Mesendoderm (in vitro differentiated cells): Measurements from ENCODE around the gene TMEM200A.

ENCODE experiments used
- DNase-seq: peaks from one replicate; pipeline ENCODE4 v3.0.0; 2013
- H2AK5ac ChIP-seq: 2 replicates; pipeline ENCODE4 v1.6.1; 2013; ENCODE audit warnings: low read length, inconsistent platforms
- H2BK120ac ChIP-seq: 2 replicates; pipeline ENCODE4 v1.6.1; 2013; ENCODE audit warnings: low read depth, mild to moderate bottlenecking, low read length, moderate library complexity, mixed read lengths
- H2BK15ac ChIP-seq: replicated peaks from 2 replicates; pipeline ENCODE4 v1.6.1; 2013; ENCODE audit warnings: low read depth, mild to moderate bottlenecking, moderate library complexity
- H2BK5ac ChIP-seq: 2 replicates; pipeline ENCODE4 v1.6.1; 2013; ENCODE audit warnings: low read length, inconsistent platforms
- H3K18ac ChIP-seq: 2 replicates; pipeline ENCODE4 v1.6.1; 2013; ENCODE audit warnings: mild to moderate bottlenecking, low read length, mixed read lengths
- H3K23ac ChIP-seq: one replicate; pipeline ENCODE4 v1.6.1; 2013; ENCODE audit warnings: low read length
- H3K27ac ChIP-seq: 2 replicates; pipeline ENCODE4 v1.5.1; 2013; ENCODE audit warnings: low read depth, mild to moderate bottlenecking, inconsistent platforms, low read length, moderate library complexity
- H3K27me3 ChIP-seq: 2 replicates; pipeline ENCODE4 v1.6.1; 2013; ENCODE audit warnings: low read length, control low read depth, mild to moderate bottlenecking, inconsistent platforms; ENCODE audit not compliant: insufficient read depth, poor library complexity
- H3K36me3 ChIP-seq: 2 replicates; pipeline ENCODE4 v1.6.1; 2013; ENCODE audit warnings: low read length, inconsistent platforms; ENCODE audit not compliant: control insufficient read depth, insufficient read depth
- H3K4ac ChIP-seq: one replicate; pipeline ENCODE4 v1.6.1; 2013; ENCODE audit warnings: low read depth, mild to moderate bottlenecking, low read length, moderate library complexity
- H3K4me1 ChIP-seq: 2 replicates; pipeline ENCODE4 v1.6.1; 2013; ENCODE audit warnings: low read depth, low read length, inconsistent platforms; ENCODE audit not compliant: control insufficient read depth
- H3K4me2 ChIP-seq: 2 replicates; pipeline ENCODE4 v1.6.1; 2013; ENCODE audit warnings: low read length
- H3K4me3 ChIP-seq: 2 replicates; pipeline ENCODE4 v1.5.1; 2013; ENCODE audit warnings: mild to moderate bottlenecking, low read length
- H3K56ac ChIP-seq: one replicate; pipeline ENCODE4 v1.6.1; 2013; ENCODE audit warnings: low read length
- H3K79me1 ChIP-seq: 2 replicates; pipeline ENCODE4 v1.6.1; 2013; ENCODE audit warnings: low read length, inconsistent platforms
- H3K79me2 ChIP-seq: 2 replicates; pipeline ENCODE4 v1.6.1; 2013; ENCODE audit warnings: mild to moderate bottlenecking, low read length; ENCODE audit not compliant: control insufficient read depth, insufficient read depth
- H3K9ac ChIP-seq: 2 replicates; pipeline ENCODE4 v1.6.1; 2013; ENCODE audit warnings: low read length, inconsistent platforms
- H4K5ac ChIP-seq: one replicate; pipeline ENCODE4 v1.6.1; 2013; ENCODE audit warnings: low read length
- H4K8ac ChIP-seq: one replicate; pipeline ENCODE4 v1.6.1; 2013; ENCODE audit warnings: low read depth, mild to moderate bottlenecking, control low read depth, low read length, moderate library complexity
- WGBS: extraction: QIAGEN DNeasy Blood & Tissue Kit; methylation state at CpG from one replicate; pipeline ENCODE4 v1.1.7; 2013; ENCODE audit warnings: low lambda C conversion rate, missing lambda C conversion rate; ENCODE audit not compliant: insufficient coverage; ENCODE audit errors: extremely low coverage; 5-methylcytosine and 5-hydroxymethylcytosine counted together

TMEM200A gene

GRCh38 chr6:130459316-130459715, 93.5 kb downstream of the TMEM200A start:
- H3K27ac ChIP-seq, result no peak overlapping the region
- H3K4me2 ChIP-seq, result no peak overlapping the region
- H3K18ac ChIP-seq, result no peak overlapping the region
- no peak overlapping the region for H2BK5ac ChIP-seq
- no peak overlapping the region for H2BK15ac ChIP-seq
- no peaks in the 10 kb centered on the region for H3K27me3 ChIP-seq
- H2AK5ac ChIP-seq, result no peak overlapping the region
- no peak overlapping the region for H4K5ac ChIP-seq
- DNase-seq, result no peak
- no CpG with 5 or more reads among the region's 5 CpGs for WGBS
- no peaks in the 10 kb centered on the region for H3K36me3 ChIP-seq
- no peak overlapping the region for H3K4me3 ChIP-seq
- H3K23ac ChIP-seq, result no peak overlapping the region
- no peak overlapping the region for H3K4ac ChIP-seq
- H4K8ac ChIP-seq, result no peak overlapping the region
- H3K79me1 ChIP-seq, result no peaks in the 10 kb centered on the region
- H3K4me1 ChIP-seq, result no peaks in the 10 kb centered on the region
- H2BK120ac ChIP-seq, result no peak overlapping the region
- H3K9ac ChIP-seq, result no peak overlapping the region
- H3K56ac ChIP-seq, result no peak overlapping the region
- no peaks in the 10 kb centered on the region for H3K79me2 ChIP-seq

GRCh38 chr6:130460934-130461333, 95.1 kb downstream of the TMEM200A start:
- H3K56ac ChIP-seq, result no peak overlapping the region
- H4K5ac ChIP-seq, result no peak overlapping the region
- H3K27me3 ChIP-seq, result no peaks in the 10 kb centered on the region
- no peak overlapping the region for H2BK120ac ChIP-seq
- H3K4me3 ChIP-seq, result no peak overlapping the region
- H3K79me2 ChIP-seq, result no peaks in the 10 kb centered on the region
- no peaks in the 10 kb centered on the region for H3K4me1 ChIP-seq
- no peak overlapping the region for H3K18ac ChIP-seq
- H3K9ac ChIP-seq, result no peak overlapping the region
- H3K36me3 ChIP-seq, result no peaks in the 10 kb centered on the region
- H3K23ac ChIP-seq, result no peak overlapping the region
- H3K4me2 ChIP-seq, result no peak overlapping the region
- no peak overlapping the region for H4K8ac ChIP-seq
- H3K79me1 ChIP-seq, result no peaks in the 10 kb centered on the region
- no peak overlapping the region for H3K27ac ChIP-seq
- no peak overlapping the region for H2BK15ac ChIP-seq
- H2BK5ac ChIP-seq, result no peak overlapping the region
- DNase-seq, result no peak
- no CpG with 5 or more reads among the region's 1 CpG for WGBS
- no peak overlapping the region for H3K4ac ChIP-seq
- no peak overlapping the region for H2AK5ac ChIP-seq

- Histone ChIP-seq H2AK5ac (no peak overlapping the region), H3K79me2 (no peaks in the 10 kb centered on the region), H3K4me2 (no peak overlapping the region), H2BK5ac (no peak overlapping the region), H4K5ac (no peak overlapping the region), H2BK15ac (no peak overlapping the region), H3K4me3 (no peak overlapping the region), H3K79me1 (no peaks in the 10 kb centered on the region), H3K27me3 (no peaks in the 10 kb centered on the region), H2BK120ac (no peak overlapping the region), H3K4ac (no peak overlapping the region), H4K8ac (no peak overlapping the region), H3K23ac (no peak overlapping the region), H3K27ac (no peak overlapping the region), H3K9ac (no peak overlapping the region), H3K56ac (no peak overlapping the region), H3K18ac (no peak overlapping the region), H3K4me1 (peaks cover 4% of the 10 kb centered on the region), H3K36me3 (no peaks in the 10 kb centered on the region)
- DNase-seq, result no peak
- WGBS, result no CpG with 5 or more reads among the region's 9 CpGs
Measured at GRCh38 chr6:130466052-130466747, 100.4 kb downstream of the TMEM200A start.

- Histone ChIP-seq H3K36me3 (no peaks in the 10 kb centered on the region), H4K8ac (no peak overlapping the region), H2AK5ac (no peak overlapping the region), H3K56ac (no peak overlapping the region), H3K79me2 (no peaks in the 10 kb centered on the region), H3K27me3 (no peaks in the 10 kb centered on the region), H3K18ac (no peak overlapping the region), H3K27ac (no peak overlapping the region), H2BK15ac (no peak overlapping the region), H3K4me3 (no peak overlapping the region), H3K4me2 (no peak overlapping the region), H3K9ac (no peak overlapping the region), H3K4ac (no peak overlapping the region), H2BK5ac (no peak overlapping the region), H3K79me1 (no peaks in the 10 kb centered on the region), H4K5ac (no peak overlapping the region), H2BK120ac (no peak overlapping the region), H3K23ac (no peak overlapping the region), H3K4me1 (peaks cover 4% of the 10 kb centered on the region)
- no CpG with 5 or more reads among the region's 5 CpGs for WGBS
- DNase-seq, result peak; percentile 21
Measured at GRCh38 chr6:130466748-130467061, 100.9 kb downstream of the TMEM200A start.

GRCh38 chr6:130467146-130468050, 101.6 kb downstream of the TMEM200A start:
- H3K4me3 ChIP-seq, result no peak overlapping the region
- H3K18ac ChIP-seq, result no peak overlapping the region
- peaks cover 4% of the 10 kb centered on the region for H3K4me1 ChIP-seq
- no CpG with 5 or more reads among the region's 1 CpG for WGBS
- H3K9ac ChIP-seq, result no peak overlapping the region
- H3K23ac ChIP-seq, result no peak overlapping the region
- no peak overlapping the region for H2BK120ac ChIP-seq
- H3K36me3 ChIP-seq, result no peaks in the 10 kb centered on the region
- H3K4ac ChIP-seq, result no peak overlapping the region
- H3K27me3 ChIP-seq, result no peaks in the 10 kb centered on the region
- H4K8ac ChIP-seq, result no peak overlapping the region
- H4K5ac ChIP-seq, result no peak overlapping the region
- no peaks in the 10 kb centered on the region for H3K79me2 ChIP-seq
- H2BK15ac ChIP-seq, result no peak overlapping the region
- H3K4me2 ChIP-seq, result no peak overlapping the region
- no peak overlapping the region for H3K27ac ChIP-seq
- DNase-seq, result peak; percentile 18
- no peaks in the 10 kb centered on the region for H3K79me1 ChIP-seq
- no peak overlapping the region for H2AK5ac ChIP-seq
- H3K56ac ChIP-seq, result no peak overlapping the region
- H2BK5ac ChIP-seq, result no peak overlapping the region
